ENCODE results near the gene INTS13. TPM values are rescaled to one million over a fixed set of nuclear protein-coding genes. Genes with fewer than 3 reads are reported as not detected.

Gene INTS13
- polyA plus RNA-seq, 1 donor (not counting 4 experiments of a cell fraction or from before 2014, with no cell fraction given), result 38.7 TPM

- Histone ChIP-seq H3K36me3 (ENCODE audit: control insufficient read depth in 2 of 2, extremely low read depth in 1 of 2, insufficient read depth in 2 of 2, low read length in 2 of 2) (peaks cover 23 to 24% of the 10 kb centered on the region in 2 experiments), H3K79me2 (ENCODE audit: control insufficient read depth, insufficient read depth, low read length) (peaks cover 5% of the 10 kb centered on the region), H3K4me1 (ENCODE audit: control insufficient read depth, extremely low read depth, insufficient read depth, low read length) (no peaks in the 10 kb centered on the region)
Measured at GRCh38 chr12:26976687-26977086, 38.9 kb upstream of the INTS13 start.

GRCh38 chr12:26971963-26972362 lies 34.2 kb upstream of the INTS13 start:
- Histone ChIP-seq H4K20me1 (ENCODE audit: control insufficient read depth, extremely low read depth, insufficient read depth, low read length) (no peaks in the 10 kb centered on the region), H3K27ac (ENCODE audit: control insufficient read depth, insufficient read depth, low read length) (no peak overlapping the region), H3K27me3 (ENCODE audit: control insufficient read depth, extremely low read depth, insufficient read depth, low read length) (no peaks in the 10 kb centered on the region), H3K9me3 (ENCODE audit: control insufficient read depth, low read depth, low read length) (no peaks in the 10 kb centered on the region), H2AFZ (ENCODE audit: control insufficient read depth, low read length) (no peak overlapping the region), H3K36me3 (ENCODE audit: control insufficient read depth in 2 of 2, extremely low read depth in 1 of 2, insufficient read depth in 2 of 2, low read length in 2 of 2) (peaks cover 15 to 19% of the 10 kb centered on the region in 2 experiments), H3K79me2 (ENCODE audit: control insufficient read depth, insufficient read depth, low read length) (no peaks in the 10 kb centered on the region), H3K9me1 (ENCODE audit: control insufficient read depth, extremely low read depth, insufficient read depth, low read length) (no peaks in the 10 kb centered on the region), H3K4me3 (ENCODE audit: control insufficient read depth in 2 of 3, extremely low read depth in 1 of 3, insufficient read depth in 2 of 3, low read depth in 1 of 3, low read length in 3 of 3) (no peak overlapping the region), H3K4me1 (ENCODE audit: control insufficient read depth, extremely low read depth, insufficient read depth, low read length) (no peaks in the 10 kb centered on the region), H3K4me2 (ENCODE audit: control insufficient read depth, extremely low read depth, insufficient read depth, low read depth, low read length) (no peak overlapping the region), H3K9ac (ENCODE audit: control insufficient read depth, extremely low read depth, insufficient read depth, low read length) (no peak overlapping the region)
- no peak for DNase-seq (ENCODE audit: low read depth, low spot score)
- no peak for TF ChIP-seq CTCF (optimal IDR thresholded peaks at IDR 0.05 in 1 of 3, IDR thresholded peaks at IDR 0.05 in 1 of 3, conservative IDR thresholded peaks at IDR 0.05 in 1 of 3; ENCODE audit: extremely low read depth in 1 of 3, insufficient read depth in 2 of 3, low read length in 3 of 3)
- TF ChIP-seq EZH2 (IDR thresholded peaks at IDR 0.05; ENCODE audit: low read length), result no peak
- no peak for FAIRE-seq
- dilution Hi-C loops (cut with MboI; ENCODE audit: extremely low pct_ligation_motif_present, low sequenced_read_pairs), result no loop called here

More at GRCh38 chr12:26976687-26977086, 38.9 kb upstream of the INTS13 start:
- H3K9ac ChIP-seq (ENCODE audit: control insufficient read depth, extremely low read depth, insufficient read depth, low read length), result no peak overlapping the region
- FAIRE-seq, result no peak
- H4K20me1 ChIP-seq (ENCODE audit: control insufficient read depth, extremely low read depth, insufficient read depth, low read length), result no peaks in the 10 kb centered on the region
- no peak for TF ChIP-seq CTCF (optimal IDR thresholded peaks at IDR 0.05 in 1 of 3, IDR thresholded peaks at IDR 0.05 in 1 of 3, conservative IDR thresholded peaks at IDR 0.05 in 1 of 3; ENCODE audit: extremely low read depth in 1 of 3, insufficient read depth in 2 of 3, low read length in 3 of 3)
- no peak for TF ChIP-seq EZH2 (IDR thresholded peaks at IDR 0.05; ENCODE audit: low read length)
- DNase-seq (ENCODE audit: low read depth, low spot score), result no peak
- no peak overlapping the region for H3K4me2 ChIP-seq (ENCODE audit: control insufficient read depth, extremely low read depth, insufficient read depth, low read depth, low read length)
- no peaks in the 10 kb centered on the region for H3K27me3 ChIP-seq (ENCODE audit: control insufficient read depth, extremely low read depth, insufficient read depth, low read length)
- no peak overlapping the region for H2AFZ ChIP-seq (ENCODE audit: control insufficient read depth, low read length)
- H3K4me3 ChIP-seq (ENCODE audit: control insufficient read depth in 2 of 3, extremely low read depth in 1 of 3, insufficient read depth in 2 of 3, low read depth in 1 of 3, low read length in 3 of 3), result no peak overlapping the region
- dilution Hi-C loops (cut with MboI; ENCODE audit: extremely low pct_ligation_motif_present, low sequenced_read_pairs), result no loop called here
- H3K9me3 ChIP-seq (ENCODE audit: control insufficient read depth, low read depth, low read length), result no peaks in the 10 kb centered on the region
- H3K27ac ChIP-seq (ENCODE audit: control insufficient read depth, insufficient read depth, low read length), result no peak overlapping the region
- H3K9me1 ChIP-seq (ENCODE audit: control insufficient read depth, extremely low read depth, insufficient read depth, low read length), result no peaks in the 10 kb centered on the region

All from keratinocyte (primary cell).